Testis (tissue), 5 donors: ENCODE measurements around the gene SLC12A3. TPM values are rescaled to one million over a fixed set of nuclear protein-coding genes. Genes with fewer than 3 reads are reported as not detected.

Experiments used
- DNase-seq: peaks from one replicate; pipeline ENCODE4 v3.0.0-alpha.2; 2019
- H3K27ac ChIP-seq, 2 donors: fragments of 200-600 bp; sonication (generic); one replicate each; pipeline ENCODE4 v1.5.1; 2019
- H3K27me3 ChIP-seq: fragments of 200-600 bp; sonication (generic); one replicate; pipeline ENCODE4 v1.5.1; 2019
- H3K36me3 ChIP-seq: fragments of 200-600 bp; sonication (generic); one replicate; pipeline ENCODE4 v1.5.1; 2017; ENCODE audit warnings: low read depth; ENCODE audit errors: missing control alignments
- H3K4me1 ChIP-seq: fragments of 200-600 bp; sonication (generic); one replicate; pipeline ENCODE4 v1.5.1; 2019
- H3K4me3 ChIP-seq, 2 donors: fragments of 200-600 bp; sonication (generic); one replicate each; pipeline ENCODE4 v1.5.1; 2017 to 2019
- H3K9me3 ChIP-seq: fragments of 200-600 bp; sonication (generic); one replicate; pipeline ENCODE4 v1.5.1; 2017
- POLR2A ChIP-seq: fragments of 450-650 bp; IDR thresholded peaks from one replicate; pipeline ENCODE4 v1.6.1; 2017; ENCODE audit warnings: antibody characterized with exemption, mild to moderate bottlenecking, moderate library complexity
- WGBS, 2 donors: methylation state at CpG; one replicate each; pipeline ENCODE4 v1.1.5; 2018; 5-methylcytosine and 5-hydroxymethylcytosine counted together
- intact Hi-C: fragments of 100-400 bp; cut with DNase I; formaldehyde crosslinking; loops from one replicate; pipeline ENCODE4 v1.15.1; 2023; ENCODE audit warnings: low total_unique reads
- long read RNA-seq, 2 donors: transcript quantifications; one replicate each; lab custom pipeline, GENCODE V29; 2026
- polyA plus RNA-seq: library from polyadenylated mRNA; stranded (reverse); fragments of 350-450 nt; fragmentation: Illumina TruSeq; extraction: RNeasy Lipid Tissue Mini Kit (QIAGEN cat#74804); gene quantifications from one replicate; pipeline ENCODE4 v1.2.3, GENCODE V29; 2014; ENCODE audit warnings: low read depth, low replicate concordance; ENCODE audit not compliant: insufficient read depth
- total RNA-seq, 2 donors: library from RNA; depleted of rRNA; stranded (reverse); fragments of >200 nt; gene quantifications; one replicate each; pipeline ENCODE4 v1.2.3, GENCODE V29; 2016
- TF ChIP-seq, protein P1 (sequence below), 3 experiments: fragments of 450-650 bp in 2 of 3; fragments of 200-600 bp in 1 of 3; sonication (generic) in 1 of 3; IDR thresholded peaks; one replicate each; pipeline ENCODE4 v1.5.1; 2016 to 2019; ENCODE audit warnings: antibody characterized with exemption in 3 of 3, mild to moderate bottlenecking in 2 of 3, moderate library complexity in 1 of 3

Gene SLC12A3, protein sequence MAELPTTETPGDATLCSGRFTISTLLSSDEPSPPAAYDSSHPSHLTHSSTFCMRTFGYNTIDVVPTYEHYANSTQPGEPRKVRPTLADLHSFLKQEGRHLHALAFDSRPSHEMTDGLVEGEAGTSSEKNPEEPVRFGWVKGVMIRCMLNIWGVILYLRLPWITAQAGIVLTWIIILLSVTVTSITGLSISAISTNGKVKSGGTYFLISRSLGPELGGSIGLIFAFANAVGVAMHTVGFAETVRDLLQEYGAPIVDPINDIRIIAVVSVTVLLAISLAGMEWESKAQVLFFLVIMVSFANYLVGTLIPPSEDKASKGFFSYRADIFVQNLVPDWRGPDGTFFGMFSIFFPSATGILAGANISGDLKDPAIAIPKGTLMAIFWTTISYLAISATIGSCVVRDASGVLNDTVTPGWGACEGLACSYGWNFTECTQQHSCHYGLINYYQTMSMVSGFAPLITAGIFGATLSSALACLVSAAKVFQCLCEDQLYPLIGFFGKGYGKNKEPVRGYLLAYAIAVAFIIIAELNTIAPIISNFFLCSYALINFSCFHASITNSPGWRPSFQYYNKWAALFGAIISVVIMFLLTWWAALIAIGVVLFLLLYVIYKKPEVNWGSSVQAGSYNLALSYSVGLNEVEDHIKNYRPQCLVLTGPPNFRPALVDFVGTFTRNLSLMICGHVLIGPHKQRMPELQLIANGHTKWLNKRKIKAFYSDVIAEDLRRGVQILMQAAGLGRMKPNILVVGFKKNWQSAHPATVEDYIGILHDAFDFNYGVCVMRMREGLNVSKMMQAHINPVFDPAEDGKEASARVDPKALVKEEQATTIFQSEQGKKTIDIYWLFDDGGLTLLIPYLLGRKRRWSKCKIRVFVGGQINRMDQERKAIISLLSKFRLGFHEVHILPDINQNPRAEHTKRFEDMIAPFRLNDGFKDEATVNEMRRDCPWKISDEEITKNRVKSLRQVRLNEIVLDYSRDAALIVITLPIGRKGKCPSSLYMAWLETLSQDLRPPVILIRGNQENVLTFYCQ
- 1 to 10 TPM in 1 of 2 donors, under 1 TPM in 1; 0.16 to 1.1 TPM for total RNA-seq
- polyA plus RNA-seq = 0.16 TPM
- long read RNA-seq, donor 1 = 0 reads
- long read RNA-seq, donor 2 = 0 reads

DNA sequence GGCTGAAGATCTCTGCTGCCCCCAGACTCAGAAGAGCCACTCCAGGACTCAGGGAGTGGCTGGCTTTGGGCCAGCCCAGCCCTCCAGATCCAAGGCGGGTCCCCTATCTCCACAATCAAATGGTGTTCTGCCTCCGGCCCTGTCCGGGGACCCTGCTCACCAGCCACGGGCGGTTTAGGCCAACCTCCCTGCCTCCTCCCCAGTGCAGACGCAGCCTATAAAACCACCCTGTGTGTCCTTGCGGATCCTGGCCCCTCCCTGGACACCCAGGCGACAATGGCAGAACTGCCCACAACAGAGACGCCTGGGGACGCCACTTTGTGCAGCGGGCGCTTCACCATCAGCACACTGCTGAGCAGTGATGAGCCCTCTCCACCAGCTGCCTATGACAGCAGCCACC lies at the start of gene SLC12A3:
Gene SLC12A3, plus strand, starts transcription at position 248 of the 400 bp plus-strand sequence. Its CDS starts 29 bp downstream, at position 277.
- Histone ChIP-seq H3K27me3 (no peaks in the 10 kb centered on the region), H3K4me3 (no peak within 1 kb of the TSS), H3K9me3 (no peaks in the 10 kb centered on the region), H3K27ac (no peak within 1 kb of the TSS), H3K4me1 (peaks cover 7% of the 10 kb centered on the region), H3K36me3 (no peaks in the 10 kb centered on the region)
- WGBS, 2 donors = 76 to 100% methylated on average over 4 to 12 of the region's 12 CpGs
- intact Hi-C loops = no loop called here
- TF ChIP-seq, protein P1, sequence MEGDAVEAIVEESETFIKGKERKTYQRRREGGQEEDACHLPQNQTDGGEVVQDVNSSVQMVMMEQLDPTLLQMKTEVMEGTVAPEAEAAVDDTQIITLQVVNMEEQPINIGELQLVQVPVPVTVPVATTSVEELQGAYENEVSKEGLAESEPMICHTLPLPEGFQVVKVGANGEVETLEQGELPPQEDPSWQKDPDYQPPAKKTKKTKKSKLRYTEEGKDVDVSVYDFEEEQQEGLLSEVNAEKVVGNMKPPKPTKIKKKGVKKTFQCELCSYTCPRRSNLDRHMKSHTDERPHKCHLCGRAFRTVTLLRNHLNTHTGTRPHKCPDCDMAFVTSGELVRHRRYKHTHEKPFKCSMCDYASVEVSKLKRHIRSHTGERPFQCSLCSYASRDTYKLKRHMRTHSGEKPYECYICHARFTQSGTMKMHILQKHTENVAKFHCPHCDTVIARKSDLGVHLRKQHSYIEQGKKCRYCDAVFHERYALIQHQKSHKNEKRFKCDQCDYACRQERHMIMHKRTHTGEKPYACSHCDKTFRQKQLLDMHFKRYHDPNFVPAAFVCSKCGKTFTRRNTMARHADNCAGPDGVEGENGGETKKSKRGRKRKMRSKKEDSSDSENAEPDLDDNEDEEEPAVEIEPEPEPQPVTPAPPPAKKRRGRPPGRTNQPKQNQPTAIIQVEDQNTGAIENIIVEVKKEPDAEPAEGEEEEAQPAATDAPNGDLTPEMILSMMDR (IDR thresholded peaks at IDR 0.05) = no peak
- no peak for TF ChIP-seq POLR2A
- no peak for DNase-seq

DNA sequence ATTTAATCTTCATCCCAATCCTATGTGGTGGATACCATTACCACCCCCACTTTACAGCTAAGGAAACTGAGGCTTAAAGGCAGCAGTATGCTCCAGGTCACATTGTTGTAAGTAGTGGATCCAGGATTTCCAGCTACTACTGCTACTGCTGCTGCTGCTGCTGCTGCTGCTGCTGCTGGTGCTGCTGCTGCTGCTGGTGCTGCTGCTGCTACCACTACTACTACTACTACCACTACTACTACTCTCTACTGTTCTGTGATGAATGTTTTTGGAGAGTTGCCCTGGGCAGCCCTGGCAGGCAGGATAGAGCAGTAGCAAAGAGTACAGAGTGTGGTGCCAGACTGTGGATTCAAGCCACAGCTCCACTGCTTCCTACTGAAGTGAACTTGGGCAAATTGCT lies 49.3 kb upstream of the SLC12A3 start:
- H3K4me3 ChIP-seq = no peak overlapping the region
- no peaks in the 10 kb centered on the region for H3K4me1 ChIP-seq
- TF ChIP-seq, protein P1 (IDR thresholded peaks at IDR 0.05) = no peak
- no peak for TF ChIP-seq POLR2A
- H3K27me3 ChIP-seq = no peaks in the 10 kb centered on the region
- intact Hi-C loops = loop anchor here (10.0 kb wide), 1 partner anchor 951 kb away; no protein-coding TSS in a partner anchor
- no peaks in the 10 kb centered on the region for H3K36me3 ChIP-seq
- no peak overlapping the region for H3K27ac ChIP-seq
- no peaks in the 10 kb centered on the region for H3K9me3 ChIP-seq
- no peak for DNase-seq

DNA sequence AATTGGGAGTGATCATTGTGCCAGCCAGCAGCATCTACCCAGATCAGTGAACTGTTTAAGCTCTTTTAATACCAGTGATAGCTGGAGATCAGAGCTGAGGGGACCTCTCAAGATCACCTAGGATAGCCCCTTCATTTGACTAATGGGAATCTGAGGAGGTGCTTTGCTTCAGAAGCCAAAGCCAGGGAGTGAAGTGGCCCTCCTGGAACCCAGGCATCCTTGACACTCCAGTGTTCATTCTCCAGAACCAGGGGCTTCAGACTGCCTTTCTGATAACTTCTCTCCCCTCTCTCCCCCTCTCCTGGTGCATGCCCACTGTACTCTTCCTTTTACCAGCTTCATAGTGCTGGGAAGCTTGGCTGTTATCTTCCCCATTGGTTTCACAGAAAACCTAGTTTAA lies 48.0 kb upstream of the SLC12A3 start:
- Histone ChIP-seq H3K4me1 (no peaks in the 10 kb centered on the region), H3K9me3 (no peaks in the 10 kb centered on the region), H3K4me3 (no peak overlapping the region), H3K27ac (no peak overlapping the region), H3K36me3 (no peaks in the 10 kb centered on the region), H3K27me3 (no peaks in the 10 kb centered on the region)
- no peak for TF ChIP-seq POLR2A
- TF ChIP-seq, protein P1 (IDR thresholded peaks at IDR 0.05) = no peak
- intact Hi-C loops = loop anchor here (10.0 kb wide), 1 partner anchor 952 kb away; no protein-coding TSS in a partner anchor
- DNase-seq = no peak

DNA sequence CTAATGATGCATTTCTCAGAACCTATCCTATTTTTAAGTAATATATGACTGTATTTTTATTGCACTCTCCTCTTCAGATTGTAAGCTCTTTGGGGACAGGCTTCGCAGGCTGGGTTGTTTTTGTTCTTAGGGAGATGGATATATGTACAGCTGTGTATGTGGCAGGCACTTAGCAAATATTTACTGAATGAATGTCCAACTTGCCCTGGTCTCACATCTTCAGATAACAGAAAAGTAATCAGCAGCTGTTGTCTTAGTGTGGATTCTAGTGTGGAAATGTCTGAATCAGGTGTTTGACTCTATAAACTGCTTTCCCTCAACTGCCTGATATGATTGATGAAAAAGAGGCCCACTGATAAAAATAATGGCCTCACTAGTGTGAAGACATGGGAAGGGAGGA lies 47.1 kb upstream of the SLC12A3 start:
- intact Hi-C loops = loop anchor here (10.0 kb wide), 1 partner anchor 953 kb away; no protein-coding TSS in a partner anchor
- 97 to 100% methylated on average over 1 of the region's 1 CpG for WGBS, 2 donors
- H3K36me3 ChIP-seq = no peaks in the 10 kb centered on the region

More for the DNA sequence above, 47.1 kb upstream of the SLC12A3 start:
- no peak overlapping the region for H3K27ac ChIP-seq
- no peak overlapping the region for H3K4me3 ChIP-seq
- no peak for DNase-seq
- no peaks in the 10 kb centered on the region for H3K27me3 ChIP-seq
- no peaks in the 10 kb centered on the region for H3K9me3 ChIP-seq
- no peaks in the 10 kb centered on the region for H3K4me1 ChIP-seq
- TF ChIP-seq, protein P1 (IDR thresholded peaks at IDR 0.05) = no peak
- no peak for TF ChIP-seq POLR2A
